HG03439 (cell line): ENCODE results near the gene PDLIM7.

ENCODE experiments used
- ATAC-seq: cut with Tn5 transposase; IDR thresholded peaks from one replicate; pipeline ENCODE4 v1.9.1; 2021; ENCODE audit warnings: mild to moderate bottlenecking, moderate library complexity; ENCODE audit not compliant: unreplicated experiment

The PDLIM7 gene

DNA sequence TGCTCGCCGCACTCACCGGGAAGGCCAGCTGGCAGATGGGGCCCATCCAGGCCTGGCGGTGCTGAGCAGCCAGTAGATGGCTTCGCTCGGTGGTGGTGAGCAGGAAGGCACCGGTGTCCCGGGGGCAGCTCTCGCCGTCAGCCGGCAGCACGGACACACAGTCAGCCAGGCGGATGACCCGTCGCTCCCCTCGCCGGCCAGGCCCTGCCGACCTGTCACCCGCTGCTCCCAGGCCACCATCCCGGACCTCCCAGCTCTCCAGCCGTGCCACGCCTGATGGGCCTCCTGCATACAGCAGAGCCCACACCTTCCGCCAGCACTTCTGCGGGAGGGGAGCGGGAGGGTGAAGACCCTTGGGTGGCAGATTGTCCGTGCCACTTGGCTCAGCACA is 10.8 kb upstream of the PDLIM7 start:
- no peak for ATAC-seq

DNA sequence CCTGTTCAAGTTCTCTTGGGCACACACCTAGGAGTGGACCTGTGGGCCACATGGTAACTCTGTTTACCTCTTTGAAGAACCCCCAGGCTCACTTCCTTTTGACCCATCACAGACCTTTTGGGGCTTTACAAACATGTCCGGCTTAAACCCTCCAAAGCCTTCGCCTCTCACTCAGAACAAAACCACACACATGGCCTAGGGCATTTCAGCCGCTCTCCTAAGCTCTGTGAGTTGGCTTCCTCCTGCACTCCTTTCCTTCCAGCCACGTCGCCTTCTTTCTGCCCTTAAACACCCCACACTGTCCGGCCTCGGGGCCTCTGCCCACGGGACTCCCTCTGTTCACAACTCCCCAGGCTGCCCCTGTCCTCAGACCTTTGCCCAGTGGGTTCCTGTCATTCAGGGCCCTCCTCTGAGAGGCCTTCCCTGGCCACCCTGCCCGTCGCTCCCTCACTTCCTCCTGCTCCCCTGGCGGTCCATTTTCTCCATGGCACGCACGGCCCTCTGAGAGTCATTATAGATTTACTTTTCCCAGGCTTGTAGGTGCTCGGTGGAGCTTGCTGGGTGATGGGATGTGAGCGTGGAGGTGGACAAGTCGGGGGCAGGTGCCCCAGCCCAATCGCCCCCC is 10.3 kb upstream of the PDLIM7 start:
- ATAC-seq, result no peak

- no peak for ATAC-seq
These were observed 9.8 kb upstream of the PDLIM7 start for GRCh38 chr5:177507165-177507564.

GRCh38 chr5:177505075-177505474 is 7.7 kb upstream of the PDLIM7 start:
- ATAC-seq, result no peak

DNA sequence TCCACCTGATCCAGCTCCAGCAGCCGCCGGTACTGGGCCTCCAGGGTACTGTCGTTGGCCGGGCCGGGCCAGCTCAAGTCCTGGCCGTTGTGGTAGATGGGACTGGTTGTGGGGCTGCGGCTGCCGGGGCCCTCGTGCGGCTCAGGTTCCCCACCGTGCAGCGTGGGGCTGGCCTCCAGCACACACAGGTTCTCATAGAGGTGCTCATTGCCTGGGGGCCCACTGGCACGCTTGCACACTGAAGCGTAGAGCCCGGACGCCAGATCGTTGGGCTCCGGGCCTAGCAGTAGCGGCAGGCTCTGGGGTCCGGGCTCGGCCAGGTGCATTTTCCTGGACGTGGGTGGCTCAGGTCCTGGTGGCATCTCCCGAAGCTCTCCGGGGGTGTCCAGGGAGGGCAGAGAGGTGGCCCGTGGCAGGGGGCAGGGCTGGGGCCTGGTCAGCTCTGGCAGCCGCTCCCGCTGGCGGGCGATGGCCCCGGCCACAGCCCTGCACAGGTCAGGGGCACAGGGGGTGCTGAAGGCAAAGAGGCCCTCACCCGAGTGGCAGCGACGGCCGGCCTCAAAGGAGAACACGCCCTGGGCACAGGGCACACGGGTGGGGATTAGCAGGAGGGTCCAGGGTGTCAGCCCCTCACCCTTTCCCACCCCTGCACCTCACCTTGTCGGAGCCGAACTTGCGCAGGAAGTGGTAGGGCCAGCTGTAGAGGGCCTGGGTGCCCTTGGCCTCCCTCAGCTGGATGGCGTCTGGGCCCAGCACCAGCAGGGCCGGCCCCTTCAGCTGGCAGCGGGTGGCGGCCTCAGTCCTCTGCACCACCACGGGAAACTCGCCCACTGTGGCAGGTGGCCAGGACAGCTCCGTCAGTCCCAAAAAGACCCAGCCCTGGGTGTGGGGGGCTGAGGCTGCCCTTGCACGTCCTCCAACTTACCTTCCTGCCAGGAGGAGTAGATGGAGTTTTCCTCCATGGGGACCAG is 7.0 kb upstream of the PDLIM7 start:
- ATAC-seq, result no peak

DNA sequence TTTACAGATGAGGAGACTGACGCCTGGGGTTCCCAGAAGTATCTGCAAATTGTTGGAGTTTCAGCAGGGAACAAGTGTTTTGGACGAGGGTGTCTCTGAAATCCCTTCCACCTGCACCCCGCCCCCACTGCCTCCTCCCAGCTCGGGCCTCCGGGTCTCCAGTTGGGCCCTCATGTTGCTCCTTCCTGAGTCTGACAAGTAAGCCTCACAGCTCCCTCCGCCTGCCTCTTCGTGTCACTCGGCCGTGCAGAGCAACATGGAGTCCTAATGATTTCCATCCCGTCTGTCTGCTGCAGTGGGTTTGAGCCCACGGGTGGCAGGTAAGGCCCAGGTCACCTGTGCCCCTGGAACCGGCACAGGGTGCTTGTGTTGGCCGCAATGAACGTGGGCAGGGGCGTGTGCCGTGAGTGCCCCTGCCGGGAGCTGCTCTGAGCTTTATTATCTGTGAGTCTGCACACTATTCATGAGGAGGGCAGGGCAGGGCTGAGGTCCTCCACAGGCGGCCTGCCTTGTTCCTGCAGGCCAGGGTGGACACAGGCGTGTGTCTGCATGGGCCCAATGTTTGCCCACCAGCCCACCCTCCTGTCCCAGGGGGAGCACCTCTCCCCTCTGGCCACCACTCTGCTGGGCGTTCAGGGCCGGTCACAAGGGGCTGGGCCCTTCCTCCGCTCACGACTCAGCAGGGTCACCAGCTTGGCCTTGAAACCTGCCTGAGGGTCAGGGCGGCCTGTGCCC is 6.1 kb upstream of the PDLIM7 start:
- ATAC-seq, result no peak

GRCh38 chr5:177502886-177503285 is 5.5 kb upstream of the PDLIM7 start:
- ATAC-seq, result no peak

GRCh38 chr5:177501874-177502678 is 4.7 kb upstream of the PDLIM7 start:
- ATAC-seq, result no peak

GRCh38 chr5:177500685-177501522 is 3.5 kb upstream of the PDLIM7 start:
- ATAC-seq, result no peak

DNA sequence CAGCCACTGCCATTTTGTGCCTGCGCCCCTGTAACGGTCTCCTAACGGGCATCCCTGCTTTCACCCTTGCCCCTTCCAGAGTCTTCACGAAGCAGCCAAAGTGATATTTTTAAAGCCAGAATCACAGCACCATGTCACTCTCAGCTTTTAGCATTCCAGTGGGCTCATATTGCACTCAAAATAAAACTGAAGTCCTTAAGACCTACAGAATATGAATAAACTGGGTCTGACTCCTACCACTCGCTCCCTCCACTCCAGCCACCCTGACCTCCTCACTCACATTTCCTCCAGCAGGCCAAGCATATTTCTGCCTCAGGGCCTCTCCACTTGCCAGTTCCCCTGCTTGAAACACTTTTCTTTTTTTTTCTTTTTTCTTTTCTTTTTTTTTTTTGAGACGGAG is 2.4 kb upstream of the PDLIM7 start:
- ATAC-seq, result no peak

DNA sequence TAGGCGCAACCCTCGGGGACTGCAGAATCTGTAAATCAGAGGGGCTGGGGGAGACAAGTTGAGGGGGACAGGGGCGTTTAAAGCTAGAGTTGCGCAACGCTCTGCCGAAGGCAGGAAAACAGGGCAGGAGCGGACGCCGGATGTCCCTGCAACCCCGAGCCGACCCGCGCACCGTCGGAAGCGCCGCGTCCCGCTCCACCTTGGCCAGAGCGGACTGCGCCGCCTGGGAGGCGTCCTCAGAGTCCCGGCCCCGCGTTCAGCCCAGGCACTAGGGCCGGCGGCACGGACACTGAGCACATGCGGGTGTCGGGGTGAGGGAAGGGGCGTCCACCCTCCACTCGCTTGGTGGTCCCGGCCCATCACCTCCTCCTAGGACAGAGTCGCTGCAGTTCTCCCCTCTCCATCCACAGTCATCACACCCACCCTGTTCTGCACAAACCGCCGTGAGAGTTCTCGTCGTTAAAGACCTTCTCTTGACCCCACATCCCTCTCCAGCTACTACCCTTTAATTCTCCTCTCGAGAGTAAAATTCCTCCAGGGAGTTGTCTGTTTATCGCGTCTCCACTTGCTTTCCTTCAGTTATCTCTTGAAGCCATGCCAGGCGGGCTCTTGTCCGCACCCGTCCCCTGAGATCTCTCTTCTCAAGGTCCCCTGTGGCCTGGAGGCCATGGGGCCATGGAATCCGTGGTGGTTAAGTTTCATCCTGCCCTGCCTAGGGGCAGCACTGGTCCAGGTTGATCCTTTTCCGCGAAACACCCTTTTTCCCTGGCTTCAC is 796 bp upstream of the PDLIM7 start:
- peak; percentile 3 for ATAC-seq

- ATAC-seq, result no peak
These were observed 595 bp downstream of the PDLIM7 start for GRCh38 chr5:177496727-177497291.

DNA sequence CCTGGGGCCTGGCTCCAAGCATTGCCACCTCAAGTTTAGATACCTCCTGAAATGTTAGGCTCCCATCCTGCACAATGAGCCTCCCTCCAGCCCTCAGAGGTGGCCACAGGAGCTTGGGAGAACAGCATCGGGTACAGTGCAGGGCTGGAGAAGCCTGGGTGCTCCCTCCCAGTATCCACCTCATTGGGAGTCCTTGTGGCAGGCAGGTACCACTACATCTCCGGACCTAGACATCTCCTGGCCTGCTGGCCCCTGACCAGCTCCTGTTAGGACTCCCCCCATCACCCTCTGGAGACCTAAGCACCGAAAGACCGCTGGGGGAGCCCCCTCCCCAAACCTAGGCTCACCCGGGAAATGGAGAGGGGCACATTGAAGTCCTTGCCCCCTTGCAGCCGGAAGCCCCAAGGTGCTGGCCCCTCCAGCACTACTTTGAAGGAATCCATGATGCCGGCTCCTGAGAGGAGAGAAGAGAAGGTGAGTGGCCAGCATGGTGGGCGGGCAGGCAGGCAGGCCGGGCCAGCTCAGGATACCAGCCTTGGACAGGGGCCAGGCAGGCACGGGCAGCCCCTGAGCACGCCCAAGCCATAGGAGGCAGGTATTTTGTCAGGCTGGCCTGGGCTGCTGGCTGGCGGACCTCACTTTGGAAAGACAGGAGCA is 1.2 kb downstream of the PDLIM7 start:
- ATAC-seq, result no peak

- no peak for ATAC-seq
These were observed 2.0 kb downstream of the PDLIM7 start for GRCh38 chr5:177495243-177496060.

DNA sequence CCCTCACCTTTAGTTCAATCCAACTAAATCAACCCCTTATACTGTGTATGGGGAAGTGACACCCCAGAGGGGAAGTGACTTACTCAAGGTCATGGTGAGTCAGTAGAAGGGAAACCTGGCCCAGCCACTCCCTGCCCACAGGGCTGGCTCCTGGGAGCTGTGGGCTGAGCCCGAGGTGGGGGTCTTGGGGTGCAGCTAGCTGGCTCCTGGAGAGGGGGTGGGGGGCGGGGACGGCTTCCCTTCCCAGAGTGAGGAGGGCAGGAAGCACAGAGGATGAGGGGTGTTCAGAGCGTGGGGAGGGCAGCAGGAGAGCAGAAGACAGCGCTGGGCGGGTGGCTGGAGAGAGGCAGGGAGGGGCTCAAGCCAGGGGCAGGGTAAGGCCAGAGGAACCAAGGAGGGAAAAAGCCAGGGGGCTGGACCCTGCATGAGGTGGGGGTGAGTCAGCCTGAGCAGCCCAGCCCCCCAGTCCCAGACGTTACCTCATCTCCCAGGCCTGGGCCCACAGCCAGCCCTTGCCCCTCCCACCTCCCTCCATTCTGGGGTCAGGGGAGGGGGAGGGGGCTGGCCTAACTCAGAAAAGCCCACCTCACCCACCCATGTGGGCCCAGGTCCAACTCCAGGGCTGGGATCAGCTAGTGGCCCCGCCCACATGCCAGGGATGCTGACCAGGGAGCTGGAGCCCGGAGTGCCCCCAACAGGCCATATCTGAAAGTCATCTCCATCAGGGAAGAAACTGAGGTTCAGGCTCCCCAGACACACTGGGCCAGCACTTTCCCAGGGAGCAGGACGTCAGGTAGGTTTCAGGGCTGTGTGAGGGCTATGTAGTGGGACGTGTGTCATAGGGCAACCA is 2.8 kb downstream of the PDLIM7 start:
- ATAC-seq, result no peak

DNA sequence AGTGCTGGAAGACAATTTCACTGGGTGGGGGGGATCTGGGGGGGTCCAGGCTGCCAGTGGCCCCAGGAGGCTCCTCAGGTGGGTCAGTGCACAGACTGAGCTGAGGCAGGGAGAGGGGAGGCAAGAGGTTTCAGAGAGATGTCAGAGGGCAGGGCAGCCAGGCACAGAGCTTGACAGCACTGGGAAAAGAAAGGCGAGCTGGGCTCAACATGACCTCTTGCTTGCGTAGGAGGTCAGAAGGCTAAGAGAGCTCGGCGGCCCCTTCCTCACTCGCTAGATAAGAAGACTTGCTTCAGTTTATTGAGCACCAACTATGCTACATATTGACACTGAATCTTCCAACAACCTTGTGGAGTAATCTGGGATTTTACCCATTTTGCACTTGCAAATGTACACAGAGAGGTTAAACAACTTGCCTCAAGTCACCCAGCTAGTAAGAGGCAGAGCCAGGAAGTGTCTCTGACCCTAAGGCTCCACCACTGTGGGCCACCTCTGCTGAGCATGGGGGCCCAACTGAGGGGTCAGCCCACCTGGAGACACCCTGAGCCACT is 3.5 kb downstream of the PDLIM7 start:
- ATAC-seq, result no peak
